NOMO-1 treated with DMSO at 0.1 percent for 48 hours (cell line): Measurements from ENCODE around the gene NRBF2.
A peak's percentile ranks its signal among the peaks of the same experiment; 100 is the strongest.
"Not testable (repeated sequence)": the region's sequence is repeated elsewhere in the genome, so short reads cannot be mapped to it uniquely, and the experiment has no call there.

ENCODE experiments used
- DNase-seq: peaks from one replicate; lab custom pipeline; 2025; ENCODE audit not compliant: unreplicated experiment; lab: John Stamatoyannopoulos, UW

Gene NRBF2

DNA sequence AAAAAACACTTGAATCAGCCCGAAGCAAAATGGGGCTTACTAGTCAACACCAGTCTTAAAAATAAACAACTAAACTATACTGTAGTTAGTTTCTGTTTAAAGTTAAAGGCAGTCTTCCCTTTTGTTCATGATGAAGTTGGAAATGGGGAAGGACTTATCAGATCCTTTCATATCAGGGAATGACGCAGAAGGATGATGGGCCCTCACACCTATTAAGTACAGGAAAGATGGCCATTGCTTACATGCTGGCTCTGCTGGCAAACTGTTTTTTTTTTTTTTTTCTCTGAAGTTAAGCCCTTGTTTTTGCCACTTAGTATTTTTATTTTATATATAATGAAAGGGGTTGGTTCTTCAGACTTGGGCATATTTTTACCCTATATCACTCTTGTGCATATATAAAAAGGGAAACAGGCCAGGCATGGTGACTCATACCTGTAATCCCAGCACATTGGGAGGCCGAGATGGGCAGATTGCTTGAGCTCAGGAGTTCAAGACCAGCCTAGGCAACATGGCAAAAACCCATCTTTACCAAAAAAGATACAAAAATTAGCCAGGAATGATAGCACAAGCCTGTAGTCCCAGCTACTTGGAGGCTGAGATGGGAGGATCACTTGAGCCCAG, 16.6 kb upstream of the NRBF2 start:
- no peak for DNase-seq

DNA sequence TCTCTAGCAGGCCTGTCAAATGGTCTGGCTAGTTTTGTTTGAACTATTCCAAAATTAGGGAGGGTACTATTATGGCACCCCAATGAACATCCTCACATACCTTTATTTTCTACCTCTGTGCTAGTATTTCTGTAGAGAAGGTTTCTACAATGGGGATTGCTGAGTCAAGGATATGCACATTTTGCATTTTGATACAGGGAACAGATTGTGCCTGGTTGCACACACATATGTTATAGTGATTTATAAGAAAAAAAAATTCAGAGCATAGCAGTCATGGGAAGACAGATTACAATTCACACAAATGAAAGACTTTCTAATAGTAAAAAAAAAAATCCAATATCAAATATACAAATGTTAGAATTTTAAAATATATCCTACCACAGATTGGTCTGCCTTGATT, 14.1 kb upstream of the NRBF2 start:
- no peak for DNase-seq

DNA sequence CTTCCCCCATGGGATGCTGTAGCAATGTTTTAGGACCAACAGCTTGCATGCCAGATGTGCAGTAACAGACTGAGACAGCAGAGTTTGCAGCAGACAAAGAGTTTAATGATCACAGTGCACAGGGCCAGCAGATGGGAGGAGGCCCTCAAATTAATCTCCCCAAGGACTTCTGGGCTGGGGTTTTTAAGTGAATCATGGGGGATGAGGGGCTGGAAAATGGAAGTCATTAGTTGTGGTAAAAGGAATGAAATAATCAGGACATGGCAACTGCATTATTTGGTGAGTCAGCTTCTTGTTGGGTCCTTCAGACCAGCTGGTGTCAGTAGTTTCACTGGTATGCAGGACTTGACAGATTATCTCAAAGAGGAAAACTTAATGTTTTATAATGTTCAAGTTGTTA, 12.6 kb upstream of the NRBF2 start:
- no peak for DNase-seq

DNA sequence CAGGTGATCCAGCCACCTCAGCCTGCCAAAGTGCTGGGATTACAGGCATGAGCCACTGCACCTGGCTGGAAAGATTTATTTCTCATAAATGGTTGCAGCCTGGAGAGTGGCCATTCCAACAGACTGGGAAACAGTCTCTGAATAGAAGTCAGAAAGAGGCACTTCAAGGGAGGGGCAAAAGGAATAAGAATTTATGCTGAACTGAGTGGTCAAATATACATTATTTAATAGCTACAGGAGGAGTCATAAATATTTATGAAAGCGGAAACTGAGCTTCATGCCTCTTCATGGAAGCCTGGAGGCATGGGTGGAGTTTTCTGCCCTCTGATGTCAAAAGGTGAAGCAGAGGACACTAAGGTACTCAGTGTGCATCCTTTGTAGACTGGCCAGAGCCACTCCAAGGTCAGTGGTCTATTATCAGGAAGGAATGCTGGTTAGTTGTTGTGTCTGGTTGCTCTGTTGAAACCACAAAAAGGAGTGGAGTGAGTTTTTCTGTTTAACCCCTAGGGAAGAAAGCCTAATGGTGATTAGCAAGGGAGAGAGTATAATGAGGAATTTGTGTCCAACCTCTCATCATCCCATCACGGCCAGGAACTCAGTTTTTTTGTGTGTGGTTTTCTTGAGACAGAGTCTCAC, 9.3 kb upstream of the NRBF2 start:
- no peak for DNase-seq

DNA sequence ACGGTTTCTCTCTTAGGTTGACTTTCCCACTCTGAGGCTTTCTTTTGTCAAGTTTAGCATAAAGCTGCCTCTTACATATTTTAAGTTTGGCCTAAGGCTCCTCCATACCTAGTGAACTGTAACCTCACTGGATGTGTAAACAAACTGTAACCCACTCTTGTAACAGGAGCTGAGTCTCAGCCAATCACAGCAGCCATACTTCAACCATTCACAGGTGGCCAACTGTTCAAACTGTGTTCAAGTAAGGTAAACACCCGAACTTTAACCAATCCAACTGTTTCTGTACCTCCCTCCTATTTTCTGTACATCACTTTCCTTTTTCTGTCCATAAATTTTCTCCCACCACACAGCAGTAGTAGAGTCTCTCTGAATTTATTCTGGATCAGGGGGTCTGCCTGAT, 7.7 kb upstream of the NRBF2 start:
- no peak for DNase-seq

DNA sequence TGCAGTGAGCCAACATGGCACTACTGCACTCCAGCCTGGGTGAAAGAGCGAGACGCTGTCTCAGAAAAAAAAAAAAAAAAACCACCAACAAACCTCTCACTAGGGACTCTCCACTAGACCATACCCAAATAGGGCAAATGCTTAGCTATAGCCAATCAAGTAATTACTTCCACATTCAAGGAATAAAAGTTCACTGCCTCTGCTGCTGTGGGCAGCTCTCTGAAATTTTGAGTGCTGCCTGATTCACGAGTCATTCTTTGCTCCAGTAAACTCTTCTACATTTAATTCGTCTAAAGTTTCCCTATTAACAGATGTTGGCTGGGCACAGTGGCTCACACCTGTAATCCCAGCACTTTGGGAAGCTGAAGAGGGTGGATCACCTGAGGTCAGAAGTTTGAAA, 4.7 kb upstream of the NRBF2 start:
- no peak for DNase-seq

DNA sequence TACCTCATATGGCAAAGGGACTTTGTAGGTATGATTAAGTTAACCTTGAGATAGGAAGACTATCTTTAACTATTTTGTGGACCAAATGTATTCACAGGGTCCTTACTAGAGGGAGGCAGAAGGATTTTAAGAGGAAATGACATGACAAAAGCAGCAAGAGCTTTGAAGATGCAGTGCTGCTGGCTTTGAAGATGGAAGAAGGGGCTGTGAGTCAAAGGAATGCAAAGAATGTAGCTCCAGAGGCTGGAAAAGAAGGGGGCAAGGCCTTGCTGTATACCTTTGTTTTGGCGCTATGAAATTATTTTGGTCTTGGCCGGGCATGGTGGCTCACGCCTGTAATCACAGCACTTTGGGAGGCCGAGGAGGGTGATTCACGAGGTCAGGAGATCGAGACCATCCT, 3.2 kb upstream of the NRBF2 start:
- no peak for DNase-seq

DNA sequence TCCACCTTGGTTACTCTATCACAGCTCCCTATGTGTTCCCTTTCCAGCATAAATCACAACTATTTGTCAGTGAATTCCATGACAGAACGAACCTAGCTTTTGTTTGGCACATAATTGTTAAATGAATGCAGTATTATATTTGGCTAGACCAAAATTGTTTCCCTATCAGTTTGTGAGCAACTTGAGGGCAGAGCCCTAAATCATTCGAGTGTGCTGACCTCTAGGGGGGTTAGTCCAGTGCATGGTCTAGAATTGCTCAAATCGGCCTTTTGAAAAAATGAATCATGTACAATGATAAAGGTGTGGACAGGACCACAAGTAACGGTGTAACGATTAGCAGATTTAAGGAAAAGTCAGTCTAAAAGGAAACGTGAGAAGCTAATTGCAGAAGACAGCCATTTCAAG, 475 bp upstream of the NRBF2 start:
- DNase-seq = no peak

DNA sequence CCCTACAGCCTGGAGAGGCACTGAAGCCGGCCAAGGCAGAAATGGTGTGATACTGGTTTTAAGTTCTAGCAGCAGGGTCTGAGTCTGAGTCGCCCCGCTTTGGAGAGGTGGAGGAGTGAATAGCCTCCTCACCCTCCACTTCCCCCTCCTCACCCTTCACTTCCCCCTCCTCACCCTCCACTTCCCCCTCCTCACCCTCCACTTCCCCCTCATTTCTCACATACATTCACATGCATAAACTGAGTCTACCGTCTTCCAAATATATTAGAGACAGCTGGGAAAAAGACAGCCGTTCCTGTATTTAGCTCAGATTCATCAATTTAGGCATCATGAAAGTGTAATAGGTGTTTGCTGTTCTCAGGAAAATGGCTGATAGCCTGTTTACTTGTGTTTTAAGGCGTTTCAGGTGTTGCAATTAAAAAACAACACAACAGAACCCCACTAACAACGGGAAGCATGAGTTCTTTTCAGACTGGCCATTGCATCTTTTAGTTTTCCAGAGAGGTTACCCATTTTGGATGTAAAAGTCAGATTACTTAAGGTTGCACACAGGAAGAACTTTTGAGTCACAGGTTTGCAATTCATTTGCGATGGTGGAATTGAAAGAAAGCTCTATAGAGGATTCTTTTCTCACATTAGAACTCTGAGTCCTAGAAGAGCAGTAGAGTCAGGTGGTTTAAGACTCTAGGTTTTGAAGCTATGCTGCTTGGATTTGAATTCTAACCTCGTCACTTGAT, 861 bp downstream of the NRBF2 start:
- no peak for DNase-seq

DNA sequence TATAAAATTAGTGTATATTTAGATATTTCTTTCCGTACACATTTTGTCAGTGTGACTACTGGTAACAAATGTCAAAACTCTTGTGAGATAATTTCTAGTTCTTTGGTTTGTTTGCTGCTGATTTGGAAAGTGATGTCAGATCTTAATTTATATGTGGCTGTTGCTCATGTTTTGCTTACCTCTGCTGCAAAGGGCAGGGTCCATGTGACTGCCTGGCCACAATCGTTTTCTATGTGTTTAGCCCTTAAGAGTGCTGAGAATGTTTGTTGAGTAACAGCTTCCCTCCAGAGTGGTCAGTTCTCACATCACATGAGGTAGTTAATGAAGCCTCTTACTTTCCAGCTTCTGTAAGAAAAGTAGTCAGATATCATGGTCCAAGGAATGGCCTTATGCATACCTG, 4.2 kb downstream of the NRBF2 start:
- DNase-seq = no peak

DNA sequence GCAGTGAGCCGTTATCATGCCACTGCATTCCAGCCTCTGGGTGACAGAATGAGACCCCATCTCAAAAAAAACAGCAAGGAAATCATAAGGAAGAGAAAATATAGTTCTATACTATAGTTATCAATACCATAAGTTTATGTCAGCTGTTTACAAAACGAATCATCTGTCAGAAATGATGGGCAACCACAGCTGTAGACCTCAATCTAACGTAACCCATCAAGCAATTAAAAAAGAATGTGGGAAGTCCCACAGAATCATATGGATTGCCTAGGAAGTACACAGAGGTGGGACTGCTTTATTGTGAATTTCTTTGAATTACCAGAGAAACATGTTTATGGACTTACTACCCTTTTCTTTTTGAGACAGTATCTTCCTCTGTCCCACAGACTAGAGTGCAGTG, 6.9 kb downstream of the NRBF2 start:
- no peak for DNase-seq

DNA sequence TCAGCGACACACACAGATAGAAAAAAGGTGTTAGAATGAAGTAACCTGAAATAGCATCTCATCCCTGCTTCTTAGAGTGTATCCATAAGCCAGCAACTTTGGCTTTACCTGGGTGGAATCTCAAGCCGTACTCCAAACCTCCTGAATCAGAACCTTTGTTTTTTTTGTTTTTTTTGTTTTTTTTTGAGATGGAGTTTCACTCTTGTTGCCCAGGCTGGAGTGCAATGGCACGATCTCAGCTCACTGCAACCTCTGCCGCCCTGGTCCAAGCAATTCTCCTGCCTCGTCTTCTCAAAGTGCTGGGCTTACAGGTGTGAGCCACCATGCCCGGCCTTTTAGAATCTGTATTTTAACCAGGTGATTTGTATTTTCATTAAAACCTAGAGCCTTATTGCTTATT, 9.0 kb downstream of the NRBF2 start:
- DNase-seq = no peak

DNA sequence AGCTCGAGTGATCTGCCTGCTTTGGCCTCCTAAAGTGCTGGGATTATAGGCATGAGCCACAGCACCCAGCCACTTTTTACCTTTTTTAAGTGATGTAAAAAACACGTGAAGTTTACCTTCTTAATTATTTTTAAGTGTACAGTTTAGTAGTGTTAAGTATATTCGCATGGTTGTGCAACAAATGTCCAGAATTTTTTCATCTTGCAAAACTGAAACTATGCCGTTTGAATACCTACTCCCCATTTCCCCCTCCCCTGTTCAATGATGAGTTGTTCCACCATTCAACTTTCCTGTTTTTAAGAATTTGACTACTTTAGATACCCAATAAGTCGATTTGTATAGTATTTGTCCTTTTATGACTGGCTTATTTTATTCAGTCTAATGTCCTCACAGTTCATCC, 10.9 kb downstream of the NRBF2 start:
- DNase-seq = no peak

DNA sequence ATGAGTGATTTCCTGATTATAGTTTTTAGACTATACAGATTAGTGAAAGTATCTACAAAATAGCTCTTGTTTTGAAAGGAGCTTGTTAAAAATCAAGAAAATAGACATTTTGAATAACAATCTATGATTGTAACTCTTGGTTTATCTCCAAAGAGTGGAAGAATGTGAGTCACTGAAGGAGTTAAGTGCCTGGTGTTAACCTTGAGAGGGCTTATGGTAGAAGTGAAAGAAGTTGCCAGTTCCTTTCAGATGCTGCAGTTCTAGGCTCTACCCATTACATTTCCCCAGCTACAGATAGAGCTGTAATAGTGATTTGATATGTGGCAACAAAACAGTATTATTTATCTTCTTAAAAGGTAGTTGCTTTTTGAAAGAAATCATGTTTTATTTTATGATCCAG, 12.7 kb downstream of the NRBF2 start:
- no peak for DNase-seq

DNA sequence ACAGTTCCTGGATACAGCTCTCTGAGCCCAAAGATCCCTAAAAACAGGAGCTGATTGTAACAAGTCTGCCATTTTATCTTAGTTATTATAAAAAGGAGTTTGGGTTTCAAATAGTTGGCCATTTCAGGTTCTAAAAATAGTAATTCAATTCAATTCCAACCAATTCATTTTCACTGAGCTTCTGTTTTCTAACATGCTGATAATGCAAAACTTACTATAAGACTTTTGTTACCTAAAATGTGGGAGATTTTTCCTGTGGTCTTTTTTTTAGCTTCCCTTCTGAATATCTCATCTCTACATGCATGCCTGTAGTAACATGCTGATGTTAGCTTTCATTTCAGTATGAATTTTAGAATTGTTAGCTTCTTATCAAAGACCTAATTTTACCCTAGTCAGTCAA, 13.4 kb downstream of the NRBF2 start:
- DNase-seq = no peak

DNA sequence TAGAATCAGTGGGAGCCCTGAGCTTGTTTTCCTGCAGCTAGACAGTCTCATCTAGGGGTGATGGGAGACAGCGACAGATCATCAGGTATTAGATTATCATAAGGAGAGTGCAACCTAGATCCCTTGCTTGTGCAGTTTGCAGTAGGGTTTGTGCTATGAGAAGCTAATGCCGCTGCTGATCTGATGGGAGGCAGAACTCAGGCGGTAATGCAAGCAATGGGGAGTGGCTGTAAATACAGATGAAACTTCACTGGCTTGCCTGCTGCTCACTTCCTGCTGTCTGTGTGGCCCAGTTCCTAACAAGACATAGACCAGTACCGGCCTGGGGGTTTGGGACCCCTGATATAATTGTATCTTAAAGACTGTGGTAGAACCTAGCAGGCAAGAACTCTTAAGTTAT, 17.6 kb downstream of the NRBF2 start:
- DNase-seq = no peak

DNA sequence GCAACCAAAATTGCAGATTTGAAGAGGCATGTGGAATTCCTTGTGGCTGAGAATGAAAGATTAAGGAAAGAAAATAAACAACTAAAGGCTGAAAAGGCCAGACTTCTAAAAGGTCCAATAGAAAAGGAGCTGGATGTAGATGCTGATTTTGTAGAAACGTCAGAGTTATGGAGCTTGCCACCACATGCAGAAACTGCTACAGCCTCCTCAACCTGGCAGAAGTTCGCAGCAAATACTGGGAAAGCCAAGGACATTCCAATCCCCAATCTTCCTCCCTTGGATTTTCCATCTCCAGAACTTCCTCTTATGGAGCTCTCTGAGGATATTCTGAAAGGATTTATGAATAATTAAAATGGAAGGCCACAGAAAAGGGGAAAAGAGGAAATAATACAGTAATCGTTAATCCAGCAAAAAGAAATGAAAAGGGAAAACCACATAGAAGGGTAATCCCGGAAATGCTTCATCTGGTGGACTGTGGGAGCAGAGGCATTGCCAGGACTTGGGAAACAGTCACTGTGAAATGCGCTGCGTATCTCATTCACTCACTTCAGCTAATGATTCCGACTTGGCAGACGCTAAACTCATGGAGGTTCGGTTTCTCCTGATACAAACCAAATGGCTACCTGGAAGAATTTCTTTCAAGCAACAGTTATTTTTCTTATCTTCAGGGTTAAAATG, 20.9 kb downstream of the NRBF2 start:
- DNase-seq = not testable (repeated sequence)

DNA sequence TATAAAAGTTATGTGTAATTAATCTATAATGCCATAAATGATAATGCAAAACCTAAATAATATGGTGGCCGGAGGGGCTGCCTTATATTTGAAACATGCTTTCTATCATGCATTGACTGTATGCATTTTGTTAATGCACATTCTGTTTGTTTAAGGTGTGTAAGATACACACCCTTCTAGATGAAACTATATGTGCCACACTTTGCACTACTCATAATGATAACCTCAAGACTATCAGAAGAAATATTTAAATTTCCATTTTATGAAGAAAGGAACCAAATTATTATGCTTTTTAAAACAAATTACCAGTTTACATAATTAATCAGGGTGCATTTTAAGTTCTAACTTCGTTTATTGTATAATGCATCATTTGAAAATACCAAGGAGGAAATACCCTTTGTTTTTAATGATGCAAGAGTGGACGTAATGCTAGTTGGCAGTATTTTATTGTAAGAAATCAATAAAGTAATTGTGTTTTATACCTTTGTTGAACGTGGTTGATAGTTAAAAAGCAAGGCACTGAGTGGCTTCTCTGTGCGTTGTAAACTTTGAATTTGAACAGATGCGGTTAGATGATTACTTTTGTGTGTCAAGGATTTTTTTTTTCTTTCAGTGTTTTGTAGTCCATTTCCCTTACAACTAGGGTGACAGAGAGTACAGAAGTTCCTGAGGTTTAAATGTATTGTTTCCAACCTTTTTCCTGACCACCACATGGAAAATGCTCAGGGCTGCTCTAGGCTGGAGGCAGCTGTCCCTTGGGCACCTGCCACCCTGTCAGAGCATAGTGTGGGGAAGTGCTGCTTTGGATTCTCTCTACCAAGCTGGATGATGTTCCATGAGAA, 21.6 kb downstream of the NRBF2 start:
- no peak for DNase-seq

DNA sequence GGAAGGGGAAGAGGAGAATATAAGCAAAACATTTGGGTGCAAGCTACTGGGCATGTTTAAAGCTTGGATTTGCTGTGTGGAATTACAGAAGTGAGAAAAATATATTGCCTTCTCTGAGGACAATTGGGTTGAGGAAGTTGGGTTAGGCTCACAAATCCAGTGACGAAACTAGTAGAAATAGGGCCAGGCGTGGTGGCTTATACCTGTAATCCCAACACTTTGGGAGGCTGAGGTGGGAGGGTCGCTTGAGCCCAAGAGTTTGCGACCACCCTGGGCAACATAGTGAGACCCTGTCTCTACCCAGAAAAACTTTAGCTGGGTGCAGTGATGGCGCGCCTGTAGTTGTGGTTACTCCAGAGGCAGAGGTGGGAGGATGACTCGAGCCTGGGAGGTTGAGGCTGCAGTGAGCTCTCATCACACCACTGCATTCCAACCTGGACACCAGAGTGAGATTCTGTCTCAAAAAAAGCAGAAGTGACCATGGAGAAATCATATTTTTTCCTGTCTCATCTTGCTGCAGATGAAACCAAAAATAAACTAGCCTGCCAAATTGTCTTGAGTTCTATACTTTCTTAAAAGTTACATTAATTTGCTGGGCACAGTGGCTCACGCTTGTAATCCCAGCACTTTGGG, 22.4 kb downstream of the NRBF2 start:
- peak; percentile 76 for DNase-seq

DNA sequence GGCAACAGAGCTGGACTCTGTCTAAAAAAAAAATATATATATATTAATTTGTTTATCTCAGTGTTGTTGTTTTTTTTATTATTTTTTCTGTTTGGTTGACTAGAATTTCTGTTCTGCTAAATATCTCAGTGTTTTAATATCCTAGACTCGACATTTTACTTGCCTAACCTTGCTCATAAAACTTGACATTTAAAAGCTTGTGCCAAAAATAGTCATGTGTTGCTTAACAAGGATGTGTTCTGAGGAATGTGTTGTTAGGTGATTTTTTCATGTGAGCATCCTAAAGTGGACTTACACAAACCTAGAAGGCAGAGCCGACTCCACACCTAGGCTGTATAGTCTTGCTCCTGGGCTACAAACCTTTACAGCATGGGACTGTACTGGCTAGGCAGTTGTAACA, 23.1 kb downstream of the NRBF2 start:
- no peak for DNase-seq
